ENCODE measurements around the gene ABCC3. TPM values are rescaled to one million over a fixed set of nuclear protein-coding genes. Genes with fewer than 3 reads are reported as not detected.

The ABCC3 gene
- total and polyA plus RNA-seq, 2 experiments from 2014 or later: 0.53 TPM; not detected in 1

- H3K4me3 ChIP-seq: no peak overlapping the region
- no peaks in the 10 kb centered on the region for H3K4me1 ChIP-seq (ENCODE audit: low read depth)
- TF ChIP-seq CTCF (IDR thresholded peaks at IDR 0.05; ENCODE audit: low read depth, low read length): no peak
- no peaks in the 10 kb centered on the region for H3K36me3 ChIP-seq
- peaks cover 4% of the 10 kb centered on the region for H3K27me3 ChIP-seq
- H3K9me3 ChIP-seq (ENCODE audit: low read depth): no peaks in the 10 kb centered on the region
- no peak for DNase-seq (ENCODE audit: low read depth in 1 of 2, low spot score in 1 of 2)
- H3K27ac ChIP-seq: no peak overlapping the region
Observed at GRCh38 chr17:50642722-50643656, 8.3 kb downstream of the ABCC3 start.

GRCh38 chr17:50645748-50646682 is 11.3 kb downstream of the ABCC3 start:
- Histone ChIP-seq H3K9me3 (ENCODE audit: low read depth) (no peaks in the 10 kb centered on the region), H3K27me3 (no peaks in the 10 kb centered on the region), H3K4me3 (no peak overlapping the region), H3K4me1 (ENCODE audit: low read depth) (no peaks in the 10 kb centered on the region), H3K27ac (no peak overlapping the region), H3K36me3 (no peaks in the 10 kb centered on the region)
- TF ChIP-seq CTCF (IDR thresholded peaks at IDR 0.05; ENCODE audit: low read depth, low read length): no peak
- no peak for DNase-seq (ENCODE audit: low read depth in 1 of 2, low spot score in 1 of 2)

- H3K4me1 ChIP-seq (ENCODE audit: low read depth): no peaks in the 10 kb centered on the region
- no peaks in the 10 kb centered on the region for H3K36me3 ChIP-seq
- no peak overlapping the region for H3K4me3 ChIP-seq
- no peak for TF ChIP-seq CTCF (IDR thresholded peaks at IDR 0.05; ENCODE audit: low read depth, low read length)
- DNase-seq (ENCODE audit: low read depth in 1 of 2, low spot score in 1 of 2): no peak
- no peaks in the 10 kb centered on the region for H3K9me3 ChIP-seq (ENCODE audit: low read depth)
- H3K27me3 ChIP-seq: no peaks in the 10 kb centered on the region
- no peak overlapping the region for H3K27ac ChIP-seq
Observed at GRCh38 chr17:50647187-50647586, 12.5 kb downstream of the ABCC3 start.

- no peaks in the 10 kb centered on the region for H3K4me1 ChIP-seq (ENCODE audit: low read depth)
- TF ChIP-seq CTCF (IDR thresholded peaks at IDR 0.05; ENCODE audit: low read depth, low read length): no peak
- H3K4me3 ChIP-seq: no peak overlapping the region
- no peaks in the 10 kb centered on the region for H3K27me3 ChIP-seq
- H3K9me3 ChIP-seq (ENCODE audit: low read depth): peaks cover 3% of the 10 kb centered on the region
- no peak overlapping the region for H3K27ac ChIP-seq
- H3K36me3 ChIP-seq: no peaks in the 10 kb centered on the region
- no peak for DNase-seq (ENCODE audit: low read depth in 1 of 2, low spot score in 1 of 2)
Observed at GRCh38 chr17:50649042-50649908, 14.6 kb downstream of the ABCC3 start.

- no peaks in the 10 kb centered on the region for H3K4me1 ChIP-seq (ENCODE audit: low read depth)
- TF ChIP-seq CTCF (IDR thresholded peaks at IDR 0.05; ENCODE audit: low read depth, low read length): no peak
- H3K27me3 ChIP-seq: no peaks in the 10 kb centered on the region
- H3K9me3 ChIP-seq (ENCODE audit: low read depth): peaks cover 3% of the 10 kb centered on the region
- H3K36me3 ChIP-seq: no peaks in the 10 kb centered on the region
- H3K4me3 ChIP-seq: no peak overlapping the region
- no peak for DNase-seq (ENCODE audit: low read depth in 1 of 2, low spot score in 1 of 2)
- no peak overlapping the region for H3K27ac ChIP-seq
Observed at GRCh38 chr17:50651661-50652060, 17.0 kb downstream of the ABCC3 start.

Data from cardiac muscle cell (in vitro differentiated cells and primary cell).